ENCODE results near the gene AIDA. TPM values are rescaled to one million over a fixed set of nuclear protein-coding genes. Genes with fewer than 3 reads are reported as not detected.
"Not testable (repeated sequence)": the region's sequence is repeated elsewhere in the genome, so short reads cannot be mapped to it uniquely, and the experiment has no call there.

AIDA gene
- 20.1 and 25.5 TPM in 2 replicates for total RNA-seq (2014; rRNA removed; shearing (Covaris generic))

GRCh38 chr1:222712253-222713090, at the start of gene AIDA, which contains the start of gene BROX:
AIDA (minus strand) TSS chr1:222712491; CDS start chr1:222712317, 174 bp downstream.
BROX (plus strand) TSS chr1:222712564; CDS start chr1:222715700, 3,136 bp downstream.
- peak; percentile 70 for DNase-seq (ENCODE audit: low spot score)

- no peak for DNase-seq (ENCODE audit: low spot score)
Measured at GRCh38 chr1:222761083-222761482, 48.8 kb upstream of the AIDA start.

- no peak for DNase-seq (ENCODE audit: low spot score)
Measured at GRCh38 chr1:222759451-222760035, 47.3 kb upstream of the AIDA start.

GRCh38 chr1:222757646-222758268, 45.5 kb upstream of the AIDA start:
- no peak for DNase-seq (ENCODE audit: low spot score)

- DNase-seq (ENCODE audit: low spot score) = peak; percentile 99
Measured at GRCh38 chr1:222754366-222755139, 42.3 kb upstream of the AIDA start.

GRCh38 chr1:222751255-222751654, 39.0 kb upstream of the AIDA start:
- no peak for DNase-seq (ENCODE audit: low spot score)

- DNase-seq (ENCODE audit: low spot score) = no peak
Measured at GRCh38 chr1:222750651-222751050, 38.4 kb upstream of the AIDA start.

- peak; percentile 19 for DNase-seq (ENCODE audit: low spot score)
Measured at GRCh38 chr1:222749927-222750326, 37.6 kb upstream of the AIDA start.

- not testable (repeated sequence) for DNase-seq (ENCODE audit: low spot score)
Measured at GRCh38 chr1:222741630-222742457, 29.6 kb upstream of the AIDA start.

GRCh38 chr1:222739929-222740328, 27.6 kb upstream of the AIDA start:
- no peak for DNase-seq (ENCODE audit: low spot score)

GRCh38 chr1:222739465-222739864, 27.2 kb upstream of the AIDA start:
- no peak for DNase-seq (ENCODE audit: low spot score)

- no peak for DNase-seq (ENCODE audit: low spot score)
Measured at GRCh38 chr1:222736972-222737371, 24.7 kb upstream of the AIDA start, which contains the start of gene FAM177B. FAM177B (plus strand) TSS chr1:222737202; CDS start chr1:222746546, 9,344 bp downstream.

GRCh38 chr1:222736470-222736869, 24.2 kb upstream of the AIDA start:
- DNase-seq (ENCODE audit: low spot score) = no peak

- DNase-seq (ENCODE audit: low spot score) = no peak
Measured at GRCh38 chr1:222734740-222735139, 22.4 kb upstream of the AIDA start.

- DNase-seq (ENCODE audit: low spot score) = no peak
Measured at GRCh38 chr1:222732216-222733159, 20.2 kb upstream of the AIDA start.

GRCh38 chr1:222730866-222731265, 18.6 kb upstream of the AIDA start:
- no peak for DNase-seq (ENCODE audit: low spot score)

GRCh38 chr1:222728746-222729145, 16.5 kb upstream of the AIDA start:
- DNase-seq (ENCODE audit: low spot score) = no peak

- DNase-seq (ENCODE audit: low spot score) = no peak
Measured at GRCh38 chr1:222716393-222716792, 4.1 kb upstream of the AIDA start.

GRCh38 chr1:222713091-222713961, 1.0 kb upstream of the AIDA start:
- DNase-seq (ENCODE audit: low spot score) = peak; percentile 96

Data from H4 (cell line).